ENCODE measurements around the gene MSH4. TPM values are rescaled to one million over a fixed set of nuclear protein-coding genes. Genes with fewer than 3 reads are reported as not detected.
"Not testable (repeated sequence)": the region's sequence is repeated elsewhere in the genome, so short reads cannot be mapped to it uniquely, and the experiment has no call there.

MSH4 gene
- total and polyA plus RNA-seq, 4 donors, result 0.46 to 0.72 (median 0.68) TPM; not detected in 1

- H3K4me1 ChIP-seq (ENCODE audit: control insufficient read depth in 1 of 2, insufficient read depth in 2 of 2, low read length in 2 of 2); ATAC-seq (ENCODE audit: low FRiP score); H3K36me3 ChIP-seq (ENCODE audit: control insufficient read depth in 1 of 2, insufficient read depth in 2 of 2, low read length in 1 of 2); H3K27me3 ChIP-seq (ENCODE audit: control insufficient read depth in 1 of 2, insufficient read depth in 2 of 2, low read length in 1 of 2); H3K4me3 ChIP-seq (ENCODE audit: low read length in 2 of 2); H3K9me3 ChIP-seq (ENCODE audit: control insufficient read depth, low read length); H3K27ac ChIP-seq (ENCODE audit: low read depth in 1 of 2, low read length in 2 of 2); DNase-seq; intact Hi-C loops (cut with DNase I): not testable (repeated sequence)
- WGBS, 2 donors, result 93 to 97% methylated on average over 3 of the region's 3 CpGs
Measured at GRCh38 chr1:75810113-75810512, 13.4 kb downstream of the MSH4 start.

GRCh38 chr1:75811211-75811981 is 14.7 kb downstream of the MSH4 start:
- no peak for ATAC-seq (ENCODE audit: low FRiP score)
- DNase-seq, result no peak
- Histone ChIP-seq H3K9me3 (ENCODE audit: control insufficient read depth, low read length) (no peaks in the 10 kb centered on the region), H3K27me3 (ENCODE audit: control insufficient read depth in 1 of 2, insufficient read depth in 2 of 2, low read length in 1 of 2) (no peaks in the 10 kb centered on the region), H3K36me3 (ENCODE audit: control insufficient read depth in 1 of 2, insufficient read depth in 2 of 2, low read length in 1 of 2) (no peaks in the 10 kb centered on the region), H3K4me3 (ENCODE audit: low read length in 2 of 2) (no peak overlapping the region), H3K4me1 (ENCODE audit: control insufficient read depth in 1 of 2, insufficient read depth in 2 of 2, low read length in 2 of 2) (no peaks in the 10 kb centered on the region), H3K27ac (ENCODE audit: low read depth in 1 of 2, low read length in 2 of 2) (no peak overlapping the region)
- 36 to 37% methylated on average over 1 of the region's 1 CpG for WGBS, 2 donors
- intact Hi-C loops (cut with DNase I), result no loop called here

- no peak for DNase-seq
- no peaks in the 10 kb centered on the region for H3K27me3 ChIP-seq (ENCODE audit: control insufficient read depth in 1 of 2, insufficient read depth in 2 of 2, low read length in 1 of 2)
- H3K4me3 ChIP-seq (ENCODE audit: low read length in 2 of 2), result no peak overlapping the region
- no peaks in the 10 kb centered on the region for H3K36me3 ChIP-seq (ENCODE audit: control insufficient read depth in 1 of 2, insufficient read depth in 2 of 2, low read length in 1 of 2)
- ATAC-seq (ENCODE audit: low FRiP score), result no peak
- 74 to 88% methylated on average over 3 of the region's 3 CpGs for WGBS, 2 donors
- H3K27ac ChIP-seq (ENCODE audit: low read depth in 1 of 2, low read length in 2 of 2), result no peak overlapping the region
- intact Hi-C loops (cut with DNase I), result no loop called here
- H3K4me1 ChIP-seq (ENCODE audit: control insufficient read depth in 1 of 2, insufficient read depth in 2 of 2, low read length in 2 of 2), result no peaks in the 10 kb centered on the region
- H3K9me3 ChIP-seq (ENCODE audit: control insufficient read depth, low read length), result no peaks in the 10 kb centered on the region
Measured at GRCh38 chr1:75812065-75812464, 15.4 kb downstream of the MSH4 start.

GRCh38 chr1:75823596-75823995 is 26.9 kb downstream of the MSH4 start:
- H3K4me3 ChIP-seq (ENCODE audit: low read length in 2 of 2); H3K36me3 ChIP-seq (ENCODE audit: control insufficient read depth in 1 of 2, insufficient read depth in 2 of 2, low read length in 1 of 2); H3K4me1 ChIP-seq (ENCODE audit: control insufficient read depth in 1 of 2, insufficient read depth in 2 of 2, low read length in 2 of 2); H3K27me3 ChIP-seq (ENCODE audit: control insufficient read depth in 1 of 2, insufficient read depth in 2 of 2, low read length in 1 of 2); H3K27ac ChIP-seq (ENCODE audit: low read depth in 1 of 2, low read length in 2 of 2); intact Hi-C loops (cut with DNase I); ATAC-seq (ENCODE audit: low FRiP score); DNase-seq; H3K9me3 ChIP-seq (ENCODE audit: control insufficient read depth, low read length): not testable (repeated sequence)
- 74 to 79% methylated on average over 1 of the region's 1 CpG for WGBS, 2 donors

GRCh38 chr1:75836528-75837100 is 39.9 kb downstream of the MSH4 start:
- DNase-seq (no peak), ATAC-seq (ENCODE audit: low FRiP score) (no peak)
- Histone ChIP-seq H3K9me3 (ENCODE audit: control insufficient read depth, low read length) (no peaks in the 10 kb centered on the region), H3K4me1 (ENCODE audit: control insufficient read depth in 1 of 2, insufficient read depth in 2 of 2, low read length in 2 of 2) (no peaks in the 10 kb centered on the region), H3K36me3 (ENCODE audit: control insufficient read depth in 1 of 2, insufficient read depth in 2 of 2, low read length in 1 of 2) (no peaks in the 10 kb centered on the region), H3K27ac (ENCODE audit: low read depth in 1 of 2, low read length in 2 of 2) (no peak overlapping the region), H3K27me3 (ENCODE audit: control insufficient read depth in 1 of 2, insufficient read depth in 2 of 2, low read length in 1 of 2) (no peaks in the 10 kb centered on the region), H3K4me3 (ENCODE audit: low read length in 2 of 2) (no peak overlapping the region)
- intact Hi-C loops (cut with DNase I), result loop anchor here in 1 of 2 donors (10.0 kb wide), 1 partner anchor 1002 kb away; no protein-coding TSS in a partner anchor
- WGBS, 2 donors, result 61 to 69% methylated on average over 2 of the region's 2 CpGs

- Histone ChIP-seq H3K36me3 (ENCODE audit: control insufficient read depth in 1 of 2, insufficient read depth in 2 of 2, low read length in 1 of 2) (no peaks in the 10 kb centered on the region), H3K4me1 (ENCODE audit: control insufficient read depth in 1 of 2, insufficient read depth in 2 of 2, low read length in 2 of 2) (no peaks in the 10 kb centered on the region), H3K4me3 (ENCODE audit: low read length in 2 of 2) (no peak overlapping the region), H3K27ac (ENCODE audit: low read depth in 1 of 2, low read length in 2 of 2) (no peak overlapping the region), H3K27me3 (ENCODE audit: control insufficient read depth in 1 of 2, insufficient read depth in 2 of 2, low read length in 1 of 2) (no peaks in the 10 kb centered on the region), H3K9me3 (ENCODE audit: control insufficient read depth, low read length) (no peaks in the 10 kb centered on the region)
- DNase-seq, result no peak
- 61 to 67% methylated on average over 2 of the region's 2 CpGs for WGBS, 2 donors
- no peak for ATAC-seq (ENCODE audit: low FRiP score)
- intact Hi-C loops (cut with DNase I), result loop anchor here in 1 of 2 donors (10.0 kb wide), 1 partner anchor 1003 kb away; no protein-coding TSS in a partner anchor
Measured at GRCh38 chr1:75838079-75838478, 41.4 kb downstream of the MSH4 start.

GRCh38 chr1:75841421-75841820 is 44.7 kb downstream of the MSH4 start:
- no peaks in the 10 kb centered on the region for H3K4me1 ChIP-seq (ENCODE audit: control insufficient read depth in 1 of 2, insufficient read depth in 2 of 2, low read length in 2 of 2)
- no peak overlapping the region for H3K27ac ChIP-seq (ENCODE audit: low read depth in 1 of 2, low read length in 2 of 2)
- intact Hi-C loops (cut with DNase I), result no loop called here
- no peak overlapping the region for H3K4me3 ChIP-seq (ENCODE audit: low read length in 2 of 2)
- no peaks in the 10 kb centered on the region for H3K36me3 ChIP-seq (ENCODE audit: control insufficient read depth in 1 of 2, insufficient read depth in 2 of 2, low read length in 1 of 2)
- no peaks in the 10 kb centered on the region for H3K27me3 ChIP-seq (ENCODE audit: control insufficient read depth in 1 of 2, insufficient read depth in 2 of 2, low read length in 1 of 2)
- no peak for ATAC-seq (ENCODE audit: low FRiP score)
- H3K9me3 ChIP-seq (ENCODE audit: control insufficient read depth, low read length), result no peaks in the 10 kb centered on the region
- no peak for DNase-seq

GRCh38 chr1:75845576-75845975 is 48.9 kb downstream of the MSH4 start:
- Histone ChIP-seq H3K36me3 (ENCODE audit: control insufficient read depth in 1 of 2, insufficient read depth in 2 of 2, low read length in 1 of 2) (no peaks in the 10 kb centered on the region), H3K27me3 (ENCODE audit: control insufficient read depth in 1 of 2, insufficient read depth in 2 of 2, low read length in 1 of 2) (no peaks in the 10 kb centered on the region), H3K4me3 (ENCODE audit: low read length in 2 of 2) (no peak overlapping the region), H3K9me3 (ENCODE audit: control insufficient read depth, low read length) (no peaks in the 10 kb centered on the region), H3K27ac (ENCODE audit: low read depth in 1 of 2, low read length in 2 of 2) (no peak overlapping the region), H3K4me1 (ENCODE audit: control insufficient read depth in 1 of 2, insufficient read depth in 2 of 2, low read length in 2 of 2) (no peaks in the 10 kb centered on the region)
- DNase-seq (no peak), ATAC-seq (ENCODE audit: low FRiP score) (no peak)
- intact Hi-C loops (cut with DNase I), result no loop called here
- WGBS, 2 donors, result 0 to 59% methylated on average over 1 of the region's 1 CpG

- H3K27ac ChIP-seq (ENCODE audit: low read depth in 1 of 2, low read length in 2 of 2), result no peak overlapping the region
- no peak overlapping the region for H3K4me3 ChIP-seq (ENCODE audit: low read length in 2 of 2)
- H3K4me1 ChIP-seq (ENCODE audit: control insufficient read depth in 1 of 2, insufficient read depth in 2 of 2, low read length in 2 of 2), result no peaks in the 10 kb centered on the region
- WGBS, 2 donors, result 90 to 96% methylated on average over 2 of the region's 2 CpGs
- H3K9me3 ChIP-seq (ENCODE audit: control insufficient read depth, low read length), result no peaks in the 10 kb centered on the region
- DNase-seq, result no peak
- H3K27me3 ChIP-seq (ENCODE audit: control insufficient read depth in 1 of 2, insufficient read depth in 2 of 2, low read length in 1 of 2), result no peaks in the 10 kb centered on the region
- intact Hi-C loops (cut with DNase I), result no loop called here
- no peaks in the 10 kb centered on the region for H3K36me3 ChIP-seq (ENCODE audit: control insufficient read depth in 1 of 2, insufficient read depth in 2 of 2, low read length in 1 of 2)
- ATAC-seq (ENCODE audit: low FRiP score), result no peak
Measured at GRCh38 chr1:75855010-75855409, 58.3 kb downstream of the MSH4 start.
